Calu3 (cell line): ENCODE measurements around the gene ZNF646. TPM values are rescaled to one million over a fixed set of nuclear protein-coding genes. Genes with fewer than 3 reads are reported as not detected.

Experiments
- BruUV-seq: library from RNA; stranded (reverse); fragments of 400-500 nt; replicated peaks from 2 replicates; lab custom pipeline; 2021; lab: Mats Ljungman, UMichigan
- CTCF ChIA-PET: fragments of 300-600 bp; sonication (Branson Sonifier 250); formaldehyde crosslinking; loops from one replicate; lab custom pipeline; 2022; ENCODE audit warnings: antibody characterized with exemption; lab: Charles Lee
- DNase-seq: peaks from one replicate; pipeline ENCODE4 v3.0.0; 2022
- H3K27ac Mint-ChIP-seq: one replicate; pipeline ENCODE4 v1.8.0; 2022; ENCODE audit warnings: mixed read lengths; ENCODE audit not compliant: unreplicated experiment
- H3K27me3 Mint-ChIP-seq: one replicate; pipeline ENCODE4 v1.8.0; 2022; ENCODE audit warnings: mixed read lengths; ENCODE audit not compliant: unreplicated experiment
- H3K36me3 Mint-ChIP-seq: one replicate; pipeline ENCODE4 v1.8.0; 2022; ENCODE audit warnings: mild to moderate bottlenecking, moderate library complexity, mixed read lengths; ENCODE audit not compliant: insufficient read depth, unreplicated experiment
- H3K4me1 Mint-ChIP-seq: one replicate; pipeline ENCODE4 v1.8.0; 2022; ENCODE audit warnings: mild to moderate bottlenecking, low read depth, mixed read lengths; ENCODE audit not compliant: unreplicated experiment
- H3K4me3 Mint-ChIP-seq: one replicate; pipeline ENCODE4 v1.8.0; 2022; ENCODE audit warnings: mild to moderate bottlenecking, low read depth, moderate library complexity, mixed read lengths; ENCODE audit not compliant: unreplicated experiment
- H3K9me3 Mint-ChIP-seq: one replicate; pipeline ENCODE4 v1.8.0; 2022; ENCODE audit warnings: low read depth, mixed read lengths; ENCODE audit not compliant: unreplicated experiment
- intact Hi-C: fragments of 100-400 bp; cut with micrococcal nuclease; formaldehyde crosslinking; loops from one replicate; pipeline ENCODE4 v1.10.0; 2022; ENCODE audit not compliant: unreplicated experiment
- total RNA-seq: library from RNA; stranded (reverse); gene quantifications from 2 replicates; pipeline ENCODE4 v1.2.3, GENCODE V29; 2022
- TF ChIP-seq, protein P1 (sequence below): fragments of 200-600 bp; IDR thresholded peaks from one replicate; pipeline ENCODE4 v1.8.0; 2022; ENCODE audit warnings: antibody characterized with exemption; ENCODE audit not compliant: unreplicated experiment

Gene ZNF646
- total RNA-seq, 1 experiment from 2014 or later = 34.9 TPM

DNA sequence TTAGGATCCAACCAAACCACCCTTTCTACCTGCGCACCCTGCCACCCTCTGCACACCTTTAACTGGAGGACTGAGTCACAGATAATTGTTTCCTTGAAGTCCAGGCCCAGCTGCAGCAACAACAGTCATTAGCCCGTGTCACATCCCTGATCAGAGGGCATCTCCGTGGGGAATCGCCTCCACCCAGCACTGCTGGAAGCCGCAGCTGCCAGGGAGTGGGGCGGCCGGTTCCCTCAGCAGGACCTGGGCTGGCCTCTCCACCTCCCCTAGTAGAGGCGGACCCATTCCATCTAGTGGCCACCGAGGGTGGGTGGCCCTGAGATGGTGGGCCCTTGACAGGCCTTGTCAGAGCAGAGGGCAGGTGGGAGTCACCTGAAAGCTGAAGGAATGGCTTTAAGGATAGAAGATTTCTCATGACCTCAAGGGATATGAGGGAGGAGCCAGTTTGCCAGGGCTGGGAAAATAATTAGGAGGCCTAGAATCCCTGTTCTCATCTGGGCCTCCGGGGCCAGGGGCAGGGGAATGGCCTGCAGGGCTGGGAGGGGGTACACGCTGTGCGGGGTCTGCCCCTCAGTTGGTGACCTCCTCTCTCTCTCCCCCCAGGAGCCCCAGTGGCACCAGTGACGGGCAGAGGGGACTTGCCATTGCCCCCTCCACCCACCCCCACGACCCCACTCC is 8.3 kb downstream of the ZNF646 start:
- intact Hi-C loops = no loop called here
- Mint-ChIP-seq H3K27ac (no peak overlapping the region), H3K4me3 (no peak overlapping the region), H3K27me3 (no peaks in the 10 kb centered on the region), H3K4me1 (no peaks in the 10 kb centered on the region), H3K36me3 (peaks cover 50% of the 10 kb centered on the region), H3K9me3 (no peaks in the 10 kb centered on the region)
- BruUV-seq = no TSS peak
- TF ChIP-seq, protein P1, sequence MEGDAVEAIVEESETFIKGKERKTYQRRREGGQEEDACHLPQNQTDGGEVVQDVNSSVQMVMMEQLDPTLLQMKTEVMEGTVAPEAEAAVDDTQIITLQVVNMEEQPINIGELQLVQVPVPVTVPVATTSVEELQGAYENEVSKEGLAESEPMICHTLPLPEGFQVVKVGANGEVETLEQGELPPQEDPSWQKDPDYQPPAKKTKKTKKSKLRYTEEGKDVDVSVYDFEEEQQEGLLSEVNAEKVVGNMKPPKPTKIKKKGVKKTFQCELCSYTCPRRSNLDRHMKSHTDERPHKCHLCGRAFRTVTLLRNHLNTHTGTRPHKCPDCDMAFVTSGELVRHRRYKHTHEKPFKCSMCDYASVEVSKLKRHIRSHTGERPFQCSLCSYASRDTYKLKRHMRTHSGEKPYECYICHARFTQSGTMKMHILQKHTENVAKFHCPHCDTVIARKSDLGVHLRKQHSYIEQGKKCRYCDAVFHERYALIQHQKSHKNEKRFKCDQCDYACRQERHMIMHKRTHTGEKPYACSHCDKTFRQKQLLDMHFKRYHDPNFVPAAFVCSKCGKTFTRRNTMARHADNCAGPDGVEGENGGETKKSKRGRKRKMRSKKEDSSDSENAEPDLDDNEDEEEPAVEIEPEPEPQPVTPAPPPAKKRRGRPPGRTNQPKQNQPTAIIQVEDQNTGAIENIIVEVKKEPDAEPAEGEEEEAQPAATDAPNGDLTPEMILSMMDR = no peak
- DNase-seq = no peak
- CTCF ChIA-PET = no interaction called here

DNA sequence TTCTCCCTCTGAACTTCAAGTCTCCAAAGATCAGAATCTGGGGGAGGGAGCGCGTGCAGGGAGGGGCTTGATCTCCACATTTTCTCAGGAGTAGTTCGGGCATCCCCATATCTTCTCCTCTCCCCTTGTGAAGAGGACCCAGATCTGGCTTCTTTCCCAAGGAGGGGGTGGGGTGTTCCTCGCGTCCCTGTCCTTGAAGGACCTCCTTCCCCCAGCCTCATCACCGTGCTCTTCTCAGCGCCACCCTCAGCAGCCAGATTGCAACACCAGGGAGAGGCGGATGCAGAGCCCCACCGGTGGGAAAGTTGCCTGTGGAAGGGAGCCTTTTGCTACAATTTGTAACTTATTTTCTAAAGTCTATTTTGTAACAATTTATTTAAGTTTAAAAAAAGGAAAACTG is 8.9 kb downstream of the ZNF646 start:
- H3K4me1 Mint-ChIP-seq = no peaks in the 10 kb centered on the region
- H3K27ac Mint-ChIP-seq = no peak overlapping the region
- H3K4me3 Mint-ChIP-seq = no peak overlapping the region
- no peak for DNase-seq
- CTCF ChIA-PET = no interaction called here
- TF ChIP-seq, protein P1 = no peak
- H3K9me3 Mint-ChIP-seq = no peaks in the 10 kb centered on the region
- intact Hi-C loops = no loop called here
- peaks cover 45% of the 10 kb centered on the region for H3K36me3 Mint-ChIP-seq
- H3K27me3 Mint-ChIP-seq = no peaks in the 10 kb centered on the region
- no TSS peak for BruUV-seq

DNA sequence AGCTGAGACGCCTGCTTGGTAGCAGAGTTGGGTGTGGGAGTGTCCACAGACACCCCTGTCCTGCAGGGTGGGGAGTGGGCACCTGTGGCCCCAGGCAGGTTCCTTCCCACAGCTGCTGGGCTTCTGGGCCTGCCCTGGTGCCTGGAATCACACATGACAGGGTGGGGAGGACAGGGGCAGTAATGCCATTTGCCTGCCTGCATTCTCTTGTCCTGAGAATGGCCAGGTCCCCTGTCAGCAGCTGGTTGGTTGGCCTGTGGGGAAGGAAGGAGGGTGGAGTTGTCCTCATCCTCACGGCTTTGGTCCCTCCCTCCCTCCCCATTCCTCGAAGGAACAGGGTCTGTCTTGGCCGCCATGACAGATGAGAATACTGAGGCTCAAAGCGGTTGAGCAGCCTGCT is 9.3 kb downstream of the ZNF646 start:
- no peak for DNase-seq
- Mint-ChIP-seq H3K27me3 (no peaks in the 10 kb centered on the region), H3K4me1 (no peaks in the 10 kb centered on the region), H3K9me3 (no peaks in the 10 kb centered on the region), H3K4me3 (no peak overlapping the region), H3K27ac (no peak overlapping the region), H3K36me3 (peaks cover 45% of the 10 kb centered on the region)
- intact Hi-C loops = no loop called here
- CTCF ChIA-PET = no interaction called here
- TF ChIP-seq, protein P1 = no peak
- no TSS peak for BruUV-seq

DNA sequence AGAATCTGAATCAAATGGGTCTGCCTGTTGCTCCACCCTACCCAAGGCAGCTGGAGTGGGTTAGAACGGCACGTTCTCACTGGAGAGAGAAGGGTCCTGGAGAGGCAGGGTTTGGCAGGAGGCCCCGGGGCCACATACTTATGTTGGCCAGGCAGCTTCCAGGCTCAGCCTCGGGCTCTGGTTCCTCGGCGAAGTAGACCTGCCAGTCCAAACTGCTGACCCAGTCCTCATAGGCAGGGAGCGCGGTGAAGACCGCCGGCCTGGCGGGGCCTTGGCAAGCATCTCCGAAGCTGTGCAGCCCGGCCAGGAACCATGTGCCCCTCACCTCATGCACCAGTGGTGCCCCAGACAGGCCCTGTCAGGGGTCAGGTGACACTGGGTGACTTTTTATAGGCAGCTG is 9.8 kb downstream of the ZNF646 start:
- Mint-ChIP-seq H3K9me3 (no peaks in the 10 kb centered on the region), H3K4me3 (no peak overlapping the region), H3K27ac (no peak overlapping the region), H3K27me3 (no peaks in the 10 kb centered on the region), H3K36me3 (peaks cover 43% of the 10 kb centered on the region), H3K4me1 (no peaks in the 10 kb centered on the region)
- intact Hi-C loops = no loop called here
- TF ChIP-seq, protein P1 = no peak
- BruUV-seq = no TSS peak
- no peak for DNase-seq
- CTCF ChIA-PET = interaction anchor here (0.6 to 1.4 kb wide), 2 partner anchors 97 to 99 kb away, joined by 3 to 4 read pairs; partner anchors contain the start of gene HSD3B7
